ENCODE data around the gene B3GNT9. TPM values are rescaled to one million over a fixed set of nuclear protein-coding genes. Genes with fewer than 3 reads are reported as not detected.

Gene B3GNT9
- total RNA-seq, 1 donor, result 9.2 TPM

Other genes starting within 250 kb of the B3GNT9 start
- gene CDH16, start 232.1 kb downstream of the B3GNT9 start, total RNA-seq, result not detected
- gene RRAD, start 225.5 kb downstream of the B3GNT9 start, total RNA-seq, result 0.27 TPM
- 107 TPM for gene CIAO2B, start 216.6 kb downstream of the B3GNT9 start, total RNA-seq
- gene CES2, start 215.5 kb downstream of the B3GNT9 start, total RNA-seq, result 48.2 TPM
- 4.6 TPM for gene CES3, start 189.7 kb downstream of the B3GNT9 start, total RNA-seq
- 8.1 TPM for gene CES4A, start 162.4 kb downstream of the B3GNT9 start, total RNA-seq
- gene CBFB, start 121.8 kb downstream of the B3GNT9 start, total RNA-seq, result 55.7 TPM
- 21.0 TPM for gene PHAF1, start 41.1 kb downstream of the B3GNT9 start, total RNA-seq
- 29.6 TPM for gene TRADD, start 8.9 kb upstream of the B3GNT9 start, total RNA-seq
- gene FBXL8, start 9.0 kb upstream of the B3GNT9 start, total RNA-seq, result 14.8 TPM
- gene HSF4, start 13.7 kb upstream of the B3GNT9 start, total RNA-seq, result 1.3 TPM
- gene NOL3, start 19.5 kb upstream of the B3GNT9 start, total RNA-seq, result 0.54 TPM
- 12.9 TPM for gene MATCAP1, start 33.0 kb upstream of the B3GNT9 start, total RNA-seq
- gene EXOC3L1, start 39.1 kb upstream of the B3GNT9 start, total RNA-seq, result under 0.01 TPM
- gene E2F4, start 41.2 kb upstream of the B3GNT9 start, total RNA-seq, result 91.8 TPM
- 1.6 TPM for gene ELMO3, start 48.1 kb upstream of the B3GNT9 start, total RNA-seq
- gene TMEM208, start 76.1 kb upstream of the B3GNT9 start, total RNA-seq, result 27.5 TPM
- gene FHOD1, start 96.5 kb upstream of the B3GNT9 start, total RNA-seq, result 45.8 TPM
- gene SLC9A5, start 98.0 kb upstream of the B3GNT9 start, total RNA-seq, result 0.54 TPM
- 23.4 TPM for gene PLEKHG4, start 128.5 kb upstream of the B3GNT9 start, total RNA-seq
- 0.54 TPM for gene KCTD19, start 175.7 kb upstream of the B3GNT9 start, total RNA-seq
- gene LRRC36, start 175.8 kb upstream of the B3GNT9 start, total RNA-seq, result 0.27 TPM
- 5.1 TPM for gene TPPP3, start 242.5 kb upstream of the B3GNT9 start, total RNA-seq

Data from hematopoietic multipotent progenitor cell (in vitro differentiated cells).